HTR-8/SVneo (cell line): ENCODE results near the gene TSPYL4.
"Not testable (repeated sequence)": the region's sequence is repeated elsewhere in the genome, so short reads cannot be mapped to it uniquely, and the experiment has no call there.

Experiments used
- DNase-seq: peaks from one replicate; pipeline ENCODE4 v3.0.0; 2011; ENCODE audit warnings: low spot score, mixed read lengths; ENCODE audit not compliant: insufficient read length
- FAIRE-seq: peaks from 2 replicates; lab custom pipeline; 2011; peaks lifted over from hg19 to GRCh38; lab: Jason Lieb, UNC

Gene TSPYL4

GRCh38 chr6:116253505-116254296 is at the start of gene TSPYL4:
TSS of gene TSPYL4 (minus strand) at chr6:116254075. CDS start at chr6:116254008, 67 bp downstream.
- FAIRE-seq (peak; percentile 94), DNase-seq (peak; percentile 90)

GRCh38 chr6:116301104-116301503 is 47.2 kb upstream of the TSPYL4 start:
- DNase-seq (no peak), FAIRE-seq (no peak)

- no peak for DNase-seq
- no peak for FAIRE-seq
Observed at GRCh38 chr6:116300566-116300965, 46.7 kb upstream of the TSPYL4 start.

- FAIRE-seq: no peak
- no peak for DNase-seq
Observed at GRCh38 chr6:116298973-116299372, 45.1 kb upstream of the TSPYL4 start.

GRCh38 chr6:116298273-116298672 is 44.4 kb upstream of the TSPYL4 start:
- DNase-seq: no peak
- no peak for FAIRE-seq

GRCh38 chr6:116292553-116292952 is 38.7 kb upstream of the TSPYL4 start:
- DNase-seq (no peak), FAIRE-seq (no peak)

- FAIRE-seq: no peak
- no peak for DNase-seq
Observed at GRCh38 chr6:116291701-116292396, 38.0 kb upstream of the TSPYL4 start.

GRCh38 chr6:116290799-116291198 is 36.9 kb upstream of the TSPYL4 start:
- DNase-seq (no peak), FAIRE-seq (no peak)

GRCh38 chr6:116289876-116290275 is 36.0 kb upstream of the TSPYL4 start:
- no peak for DNase-seq

GRCh38 chr6:116287689-116288282 is 33.9 kb upstream of the TSPYL4 start:
- peak; percentile 25 for DNase-seq
- FAIRE-seq: peak; percentile 51

More at GRCh38 chr6:116289876-116290275, 36.0 kb upstream of the TSPYL4 start:
- no peak for FAIRE-seq

GRCh38 chr6:116286773-116287358 is 33.0 kb upstream of the TSPYL4 start:
- DNase-seq: no peak
- no peak for FAIRE-seq

- not testable (repeated sequence) for FAIRE-seq, DNase-seq
Observed at GRCh38 chr6:116284984-116285383, 31.1 kb upstream of the TSPYL4 start.

GRCh38 chr6:116283191-116283590 is 29.3 kb upstream of the TSPYL4 start:
- no peak for FAIRE-seq
- DNase-seq: no peak

GRCh38 chr6:116282698-116283097 is 28.8 kb upstream of the TSPYL4 start:
- DNase-seq (no peak), FAIRE-seq (no peak)

- no peak for DNase-seq
- no peak for FAIRE-seq
Observed at GRCh38 chr6:116280933-116281316, 27.1 kb upstream of the TSPYL4 start.

- no peak for FAIRE-seq
- DNase-seq: no peak
Observed at GRCh38 chr6:116280161-116280932, 26.5 kb upstream of the TSPYL4 start.

GRCh38 chr6:116279232-116280160 is 25.6 kb upstream of the TSPYL4 start, which contains the start of gene TSPYL1:
TSS of gene TSPYL1 (minus strand) at chr6:116279930. CDS start at chr6:116279830, 100 bp downstream.
- DNase-seq (peak; percentile 94), FAIRE-seq (no peak)

- FAIRE-seq: no peak
Observed at GRCh38 chr6:116278854-116279231, 25.0 kb upstream of the TSPYL4 start.

GRCh38 chr6:116278481-116278829 is 24.6 kb upstream of the TSPYL4 start:
- FAIRE-seq (no peak), DNase-seq (no peak)

More at GRCh38 chr6:116278854-116279231, 25.0 kb upstream of the TSPYL4 start:
- no peak for DNase-seq
